ENCODE measurements around the gene SPAG9. TPM values are rescaled to one million over a fixed set of nuclear protein-coding genes. Genes with fewer than 3 reads are reported as not detected.

SPAG9 gene
- total RNA-seq, 1 experiment from 2014 or later, result 129 TPM

- no peak for DNase-seq
- BruUV-seq (replicated peaks), result no TSS peak
- no peak overlapping the region for H3K27ac Mint-ChIP-seq (ENCODE audit: unreplicated experiment)
- intact Hi-C loops (cut with micrococcal nuclease; ENCODE audit: unreplicated experiment), result no loop called here
- H3K4me3 Mint-ChIP-seq (ENCODE audit: low read depth, unreplicated experiment), result no peak overlapping the region
- H3K4me1 Mint-ChIP-seq (ENCODE audit: low read depth, unreplicated experiment), result no peaks in the 10 kb centered on the region
- TF ChIP-seq CTCF (IDR thresholded peaks at IDR 0.05; ENCODE audit: unreplicated experiment), result no peak
- CTCF ChIA-PET, result no interaction called here
- H3K9me3 Mint-ChIP-seq (ENCODE audit: low read depth, unreplicated experiment), result no peaks in the 10 kb centered on the region
- H3K27me3 Mint-ChIP-seq (ENCODE audit: unreplicated experiment), result no peaks in the 10 kb centered on the region
- peaks cover 21% of the 10 kb centered on the region for H3K36me3 Mint-ChIP-seq (ENCODE audit: insufficient read depth, unreplicated experiment)
Measured at GRCh38 chr17:50977487-50978159, 143.0 kb downstream of the SPAG9 start.

- intact Hi-C loops (cut with micrococcal nuclease; ENCODE audit: unreplicated experiment), result no loop called here
- H3K4me1 Mint-ChIP-seq (ENCODE audit: low read depth, unreplicated experiment), result no peaks in the 10 kb centered on the region
- TF ChIP-seq CTCF (IDR thresholded peaks at IDR 0.05; ENCODE audit: unreplicated experiment), result no peak
- H3K4me3 Mint-ChIP-seq (ENCODE audit: low read depth, unreplicated experiment), result no peak overlapping the region
- H3K27me3 Mint-ChIP-seq (ENCODE audit: unreplicated experiment), result no peaks in the 10 kb centered on the region
- H3K27ac Mint-ChIP-seq (ENCODE audit: unreplicated experiment), result no peak overlapping the region
- peaks cover 21% of the 10 kb centered on the region for H3K36me3 Mint-ChIP-seq (ENCODE audit: insufficient read depth, unreplicated experiment)
- no peak for DNase-seq
- BruUV-seq (replicated peaks), result no TSS peak
- H3K9me3 Mint-ChIP-seq (ENCODE audit: low read depth, unreplicated experiment), result no peaks in the 10 kb centered on the region
- CTCF ChIA-PET, result interaction anchor here (0.7 kb wide), 1 partner anchor 32 kb away, joined by 4 read pairs; no protein-coding TSS in a partner anchor
Measured at GRCh38 chr17:50976951-50977472, 143.7 kb downstream of the SPAG9 start.

GRCh38 chr17:50973557-50974494, 146.8 kb downstream of the SPAG9 start:
- no peaks in the 10 kb centered on the region for H3K4me1 Mint-ChIP-seq (ENCODE audit: low read depth, unreplicated experiment)
- no peaks in the 10 kb centered on the region for H3K27me3 Mint-ChIP-seq (ENCODE audit: unreplicated experiment)
- intact Hi-C loops (cut with micrococcal nuclease; ENCODE audit: unreplicated experiment), result no loop called here
- no peak overlapping the region for H3K27ac Mint-ChIP-seq (ENCODE audit: unreplicated experiment)
- no peak overlapping the region for H3K4me3 Mint-ChIP-seq (ENCODE audit: low read depth, unreplicated experiment)
- no TSS peak for BruUV-seq (replicated peaks)
- no peak for DNase-seq
- CTCF ChIA-PET, result interaction anchor here (0.6 kb wide), 1 partner anchor 175 kb away, joined by 3 read pairs; no protein-coding TSS in a partner anchor
- H3K36me3 Mint-ChIP-seq (ENCODE audit: insufficient read depth, unreplicated experiment), result peaks cover 25% of the 10 kb centered on the region
- no peaks in the 10 kb centered on the region for H3K9me3 Mint-ChIP-seq (ENCODE audit: low read depth, unreplicated experiment)
- TF ChIP-seq CTCF (IDR thresholded peaks at IDR 0.05; ENCODE audit: unreplicated experiment), result no peak

- DNase-seq, result no peak
- Mint-ChIP-seq H3K4me1 (ENCODE audit: low read depth, unreplicated experiment) (no peaks in the 10 kb centered on the region), H3K27ac (ENCODE audit: unreplicated experiment) (no peak overlapping the region), H3K36me3 (ENCODE audit: insufficient read depth, unreplicated experiment) (peaks cover 25% of the 10 kb centered on the region), H3K9me3 (ENCODE audit: low read depth, unreplicated experiment) (no peaks in the 10 kb centered on the region), H3K27me3 (ENCODE audit: unreplicated experiment) (no peaks in the 10 kb centered on the region), H3K4me3 (ENCODE audit: low read depth, unreplicated experiment) (no peak overlapping the region)
- no TSS peak for BruUV-seq (replicated peaks)
- TF ChIP-seq CTCF (IDR thresholded peaks at IDR 0.05; ENCODE audit: unreplicated experiment), result no peak
- CTCF ChIA-PET, result no interaction called here
- intact Hi-C loops (cut with micrococcal nuclease; ENCODE audit: unreplicated experiment), result no loop called here
Measured at GRCh38 chr17:50972577-50972976, 148.1 kb downstream of the SPAG9 start.

Data from Calu3 (cell line).